Loucy (cell line): ENCODE results near the gene CHI3L1.

Source experiments
- H2AFZ ChIP-seq: fragments of 200-600 bp; sonication (generic); 2 replicates; pipeline ENCODE4 v1.6.0; 2016; ENCODE audit warnings: antibody characterized with exemption, mild to moderate bottlenecking, low read length, moderate library complexity
- H3F3A ChIP-seq: fragments of 200-600 bp; 2 replicates; pipeline ENCODE4 v1.6.0; 2016; ENCODE audit warnings: antibody characterized with exemption, low read depth, mild to moderate bottlenecking
- H3K27me3 ChIP-seq: fragments of 200-600 bp; sonication (generic); 2 replicates; pipeline ENCODE4 v1.6.1; 2014; ENCODE audit warnings: low read length, mild to moderate bottlenecking; ENCODE audit not compliant: insufficient read depth, poor library complexity, severe bottlenecking
- H3K36me3 ChIP-seq: fragments of 200-600 bp; sonication (generic); 2 replicates; pipeline ENCODE4 v1.6.1; 2016; ENCODE audit warnings: low read length; ENCODE audit not compliant: insufficient read depth
- H3K4me1 ChIP-seq: fragments of 200-600 bp; sonication (generic); 2 replicates; pipeline ENCODE4 v1.5.1; 2014; ENCODE audit warnings: low read length, mild to moderate bottlenecking; ENCODE audit not compliant: insufficient read depth, poor library complexity, severe bottlenecking
- H3K4me2 ChIP-seq: fragments of 200-600 bp; sonication (generic); 2 replicates; pipeline ENCODE4 v1.6.0; 2014; ENCODE audit warnings: antibody characterized with exemption, low read length, low read depth, mild to moderate bottlenecking; ENCODE audit not compliant: poor library complexity, severe bottlenecking
- H3K4me3 ChIP-seq: fragments of 200-600 bp; sonication (generic); 2 replicates; pipeline ENCODE4 v1.5.1; 2014; ENCODE audit warnings: low read length, mild to moderate bottlenecking, mixed read lengths; ENCODE audit not compliant: poor library complexity, severe bottlenecking
- H3K79me2 ChIP-seq: fragments of 200-600 bp; sonication (generic); 2 replicates; pipeline ENCODE4 v1.6.1; 2014; ENCODE audit warnings: low read length; ENCODE audit not compliant: insufficient read depth
- H3K9ac ChIP-seq: fragments of 200-600 bp; sonication (generic); 2 replicates; pipeline ENCODE4 v1.6.0; 2014; ENCODE audit warnings: mild to moderate bottlenecking, low read depth, low read length, moderate library complexity; ENCODE audit not compliant: poor library complexity, severe bottlenecking
- H3K9me2 ChIP-seq: fragments of 200-600 bp; sonication (generic); replicated peaks from 2 replicates; pipeline ENCODE4 v1.6.1; 2016; ENCODE audit warnings: low read depth, low read length, mixed read lengths
- H3K9me3 ChIP-seq: fragments of 200-600 bp; sonication (generic); 2 replicates; pipeline ENCODE4 v1.6.1; 2014; ENCODE audit warnings: mild to moderate bottlenecking, antibody characterized with exemption, low read length, low read depth; ENCODE audit not compliant: insufficient read depth
- H4K20me1 ChIP-seq: fragments of 200-600 bp; sonication (generic); 2 replicates; pipeline ENCODE4 v1.6.0; 2014; ENCODE audit warnings: antibody characterized with exemption, low read length, mild to moderate bottlenecking; ENCODE audit not compliant: insufficient read depth, poor library complexity, severe bottlenecking
- EZH2phosphoT487 ChIP-seq: fragments of 200-600 bp; IDR thresholded peaks from 2 replicates; pipeline ENCODE4 v1.6.1; 2018; ENCODE audit warnings: antibody characterized with exemption, mild to moderate bottlenecking, moderate library complexity, borderline replicate concordance
- TF ChIP-seq, protein P1 (sequence below): fragments of 200-600 bp; sonication (generic); conservative IDR thresholded peaks from 2 replicates; pipeline ENCODE4 v1.5.1; 2014; ENCODE audit warnings: mild to moderate bottlenecking, antibody characterized with exemption, low read length

CHI3L1 gene

DNA sequence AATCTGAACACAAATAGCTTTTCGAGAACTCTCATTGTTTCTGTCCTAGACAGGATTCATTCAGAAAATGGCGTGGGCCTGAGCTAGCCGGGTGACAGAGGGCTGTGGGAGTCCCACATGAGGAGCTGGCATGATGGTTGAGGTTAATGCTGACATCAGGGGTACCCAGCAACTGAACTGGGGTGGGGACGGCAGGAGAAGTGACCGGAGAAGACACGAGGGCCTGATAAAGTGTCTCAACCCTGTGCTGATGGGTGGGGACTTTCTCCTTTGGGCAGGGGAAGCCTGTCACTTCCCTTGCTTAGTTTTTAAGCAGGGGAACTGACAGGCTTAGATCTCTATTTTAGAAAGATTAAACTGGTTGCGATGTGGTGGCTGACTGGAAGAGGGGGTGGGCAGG is 28.4 kb upstream of the CHI3L1 start:
- Histone ChIP-seq H4K20me1 (no peaks in the 10 kb centered on the region), H3K27me3 (no peaks in the 10 kb centered on the region), H3K4me3 (no peak overlapping the region), H3K79me2 (no peaks in the 10 kb centered on the region), H2AFZ (no peak overlapping the region), H3K4me1 (peaks cover 9% of the 10 kb centered on the region), H3K9me3 (no peaks in the 10 kb centered on the region), H3K36me3 (no peaks in the 10 kb centered on the region), H3F3A (no peaks in the 10 kb centered on the region), H3K9me2 (no peaks in the 10 kb centered on the region), H3K4me2 (no peak overlapping the region), H3K9ac (no peak overlapping the region)
- no peak for TF ChIP-seq EZH2phosphoT487
- TF ChIP-seq, protein P1, sequence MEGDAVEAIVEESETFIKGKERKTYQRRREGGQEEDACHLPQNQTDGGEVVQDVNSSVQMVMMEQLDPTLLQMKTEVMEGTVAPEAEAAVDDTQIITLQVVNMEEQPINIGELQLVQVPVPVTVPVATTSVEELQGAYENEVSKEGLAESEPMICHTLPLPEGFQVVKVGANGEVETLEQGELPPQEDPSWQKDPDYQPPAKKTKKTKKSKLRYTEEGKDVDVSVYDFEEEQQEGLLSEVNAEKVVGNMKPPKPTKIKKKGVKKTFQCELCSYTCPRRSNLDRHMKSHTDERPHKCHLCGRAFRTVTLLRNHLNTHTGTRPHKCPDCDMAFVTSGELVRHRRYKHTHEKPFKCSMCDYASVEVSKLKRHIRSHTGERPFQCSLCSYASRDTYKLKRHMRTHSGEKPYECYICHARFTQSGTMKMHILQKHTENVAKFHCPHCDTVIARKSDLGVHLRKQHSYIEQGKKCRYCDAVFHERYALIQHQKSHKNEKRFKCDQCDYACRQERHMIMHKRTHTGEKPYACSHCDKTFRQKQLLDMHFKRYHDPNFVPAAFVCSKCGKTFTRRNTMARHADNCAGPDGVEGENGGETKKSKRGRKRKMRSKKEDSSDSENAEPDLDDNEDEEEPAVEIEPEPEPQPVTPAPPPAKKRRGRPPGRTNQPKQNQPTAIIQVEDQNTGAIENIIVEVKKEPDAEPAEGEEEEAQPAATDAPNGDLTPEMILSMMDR, result no peak

DNA sequence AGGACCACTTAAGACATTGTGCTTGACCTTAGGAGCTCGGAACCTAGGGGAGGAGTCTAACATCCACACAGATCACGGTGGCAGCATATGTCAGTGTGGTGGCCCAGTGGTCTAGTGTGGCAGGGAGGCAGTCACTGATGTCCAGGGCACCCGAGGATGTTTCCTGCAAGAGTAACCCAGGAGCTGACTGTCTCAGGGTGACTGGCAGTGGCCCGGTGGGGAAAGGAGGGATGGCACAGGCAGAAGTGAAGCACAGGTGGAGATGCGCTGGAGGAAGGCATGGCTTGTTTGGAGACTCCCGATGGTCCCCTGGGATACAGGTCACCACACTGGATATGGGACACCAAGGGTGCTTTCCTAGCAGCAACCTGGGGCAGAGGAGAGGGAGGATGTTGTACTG is 26.6 kb upstream of the CHI3L1 start:
- Histone ChIP-seq H3K4me3 (no peak overlapping the region), H3K36me3 (no peaks in the 10 kb centered on the region), H3K9ac (no peak overlapping the region), H3K4me2 (no peak overlapping the region), H3K79me2 (no peaks in the 10 kb centered on the region), H3K9me3 (no peaks in the 10 kb centered on the region), H3K4me1 (peaks cover 13% of the 10 kb centered on the region), H4K20me1 (no peaks in the 10 kb centered on the region), H2AFZ (no peak overlapping the region), H3F3A (no peaks in the 10 kb centered on the region), H3K27me3 (no peaks in the 10 kb centered on the region), H3K9me2 (no peaks in the 10 kb centered on the region)
- TF ChIP-seq, protein P1, result no peak
- no peak for TF ChIP-seq EZH2phosphoT487

GRCh38 chr1:203211812-203212211 is 25.3 kb upstream of the CHI3L1 start:
- no peaks in the 10 kb centered on the region for H3K9me2 ChIP-seq
- no peaks in the 10 kb centered on the region for H4K20me1 ChIP-seq
- H3K4me3 ChIP-seq, result no peak overlapping the region
- no peaks in the 10 kb centered on the region for H3K79me2 ChIP-seq
- no peak overlapping the region for H3K9ac ChIP-seq
- TF ChIP-seq EZH2phosphoT487, result no peak
- TF ChIP-seq, protein P1, result no peak
- H3F3A ChIP-seq, result no peaks in the 10 kb centered on the region
- H3K4me1 ChIP-seq, result peaks cover 25% of the 10 kb centered on the region
- H3K27me3 ChIP-seq, result no peaks in the 10 kb centered on the region
- no peak overlapping the region for H3K4me2 ChIP-seq
- no peaks in the 10 kb centered on the region for H3K36me3 ChIP-seq
- no peak overlapping the region for H2AFZ ChIP-seq
- no peaks in the 10 kb centered on the region for H3K9me3 ChIP-seq
